Activated CD4-positive, alpha-beta memory T cell treated with anti-CD3 and anti-CD28 coated beads for 36 hours (primary cell): ENCODE data around the gene PAIP1. TPM values are rescaled to one million over a fixed set of nuclear protein-coding genes. Genes with fewer than 3 reads are reported as not detected.
"Not testable (repeated sequence)": the region's sequence is repeated elsewhere in the genome, so short reads cannot be mapped to it uniquely, and the experiment has no call there.

Experiments
- CTCF ChIA-PET: fragments of 350-600 bp; sonication (Branson Sonifier 250); formaldehyde crosslinking; loops from one replicate; lab custom pipeline; 2021; ENCODE audit warnings: antibody characterized with exemption, inconsistent platforms; lab: Charles Lee
- POLR2A ChIA-PET: fragments of 350-600 bp; sonication (Branson Sonifier 250); formaldehyde crosslinking; loops from one replicate; lab custom pipeline; 2021; ENCODE audit warnings: antibody characterized with exemption; lab: Charles Lee
- DNase-seq: peaks from one replicate; pipeline ENCODE4 v3.0.0-alpha.2; 2020
- H3K27ac Mint-ChIP-seq: one replicate; pipeline ENCODE4 v1.8.0; 2021; ENCODE audit warnings: mixed read lengths
- H3K27me3 Mint-ChIP-seq: one replicate; pipeline ENCODE4 v1.8.0; 2021; ENCODE audit warnings: mixed read lengths
- H3K36me3 Mint-ChIP-seq: one replicate; pipeline ENCODE4 v1.8.0; 2021; ENCODE audit warnings: mixed read lengths
- H3K4me1 Mint-ChIP-seq: one replicate; pipeline ENCODE4 v1.8.0; 2021; ENCODE audit warnings: low read depth, mixed read lengths
- H3K4me3 Mint-ChIP-seq: one replicate; pipeline ENCODE4 v1.8.0; 2021; ENCODE audit warnings: mild to moderate bottlenecking, mixed read lengths
- H3K9me3 Mint-ChIP-seq: one replicate; pipeline ENCODE4 v1.8.0; 2021; ENCODE audit warnings: mixed read lengths
- intact Hi-C: fragments of 100-400 bp; cut with micrococcal nuclease; formaldehyde crosslinking; loops from one replicate; pipeline ENCODE4 v1.15.1; 2023
- total RNA-seq, 2 experiments: library from RNA; stranded (reverse); gene quantifications; one replicate each; pipeline ENCODE4 v1.2.3, GENCODE V29; 2021

The PAIP1 gene
- total RNA-seq, 2 experiments from 2014 or later, result 49.2 to 50.5 TPM

DNA sequence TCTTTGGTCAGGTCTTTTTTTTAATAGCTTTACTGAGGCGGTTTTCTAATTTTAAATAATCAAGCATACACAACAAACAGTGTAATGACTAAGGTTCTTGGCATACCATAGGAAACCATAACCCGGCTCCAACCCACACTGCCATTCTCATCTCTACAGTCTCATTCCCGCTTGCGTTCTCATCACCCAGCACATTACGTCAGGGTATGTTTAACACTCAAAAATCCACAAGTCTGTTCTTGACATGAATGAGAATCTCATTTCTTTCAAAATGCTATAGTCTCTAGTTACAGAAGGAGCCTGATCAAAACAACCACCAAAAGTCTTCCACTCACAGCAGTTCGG, 42.4 kb downstream of the PAIP1 start:
- Mint-ChIP-seq H3K27ac (peak overlapping the region; percentile 99), H3K4me1 (peaks cover 26% of the 10 kb centered on the region), H3K9me3 (no peaks in the 10 kb centered on the region), H3K36me3 (peaks cover 2% of the 10 kb centered on the region), H3K27me3 (no peaks in the 10 kb centered on the region), H3K4me3 (peak overlapping the region; percentile 95)
- DNase-seq, result peak; percentile 73
- intact Hi-C loops, result loop anchor here (10.0 kb wide), 1 partner anchor 450 kb away; no protein-coding TSS in a partner anchor
- POLR2A ChIA-PET, result interaction anchor here (0.7 to 2.2 kb wide), 4 partner anchors 30 to 393 kb away, joined by 3 to 43 read pairs (median 10); partner anchors contain the start of genes NNT, TMEM267 and ZNF131
- CTCF ChIA-PET, result interaction anchor here (1.0 to 2.7 kb wide), 2 partner anchors 20 to 30 kb away, joined by 3 to 19 read pairs; partner anchors contain the start of gene TMEM267

- ChIA-PET POLR2A (interaction anchor here (1.6 to 2.2 kb wide), 3 partner anchors 29 to 393 kb away, joined by 7 to 43 read pairs (median 14); partner anchors contain the start of genes NNT, TMEM267 and ZNF131), CTCF (interaction anchor here (2.7 kb wide), 1 partner anchor 29 kb away, joined by 19 read pairs; the partner anchor contains the start of gene TMEM267)
- peaks cover 26% of the 10 kb centered on the region for H3K4me1 Mint-ChIP-seq
- H3K27ac Mint-ChIP-seq, result peak overlapping the region; percentile 99
- DNase-seq, result no peak
- intact Hi-C loops, result loop anchor here (10.0 kb wide), 1 partner anchor 449 kb away; no protein-coding TSS in a partner anchor
- peaks cover 4% of the 10 kb centered on the region for H3K36me3 Mint-ChIP-seq
- peak overlapping the region; percentile 95 for H3K4me3 Mint-ChIP-seq
- no peaks in the 10 kb centered on the region for H3K9me3 Mint-ChIP-seq
- no peaks in the 10 kb centered on the region for H3K27me3 Mint-ChIP-seq
Measured at GRCh38 chr5:43514025-43514424, 42.9 kb downstream of the PAIP1 start.

GRCh38 chr5:43511062-43511461, 45.8 kb downstream of the PAIP1 start:
- H3K27ac Mint-ChIP-seq, H3K4me3 Mint-ChIP-seq, CTCF ChIA-PET, H3K9me3 Mint-ChIP-seq, H3K27me3 Mint-ChIP-seq, DNase-seq, H3K36me3 Mint-ChIP-seq, POLR2A ChIA-PET: not testable (repeated sequence)
- intact Hi-C loops, result loop anchor here (10.0 kb wide), 1 partner anchor 446 kb away; no protein-coding TSS in a partner anchor
- peaks cover 24% of the 10 kb centered on the region for H3K4me1 Mint-ChIP-seq

- Mint-ChIP-seq H3K27ac (no peak overlapping the region), H3K36me3 (peaks cover 21% of the 10 kb centered on the region), H3K4me3 (no peak overlapping the region), H3K4me1 (peaks cover 3% of the 10 kb centered on the region), H3K9me3 (no peaks in the 10 kb centered on the region), H3K27me3 (no peaks in the 10 kb centered on the region)
- intact Hi-C loops, result no loop called here
- ChIA-PET POLR2A (no interaction called here), CTCF (no interaction called here)
- no peak for DNase-seq
Measured at GRCh38 chr5:43498581-43498980, 58.3 kb downstream of the PAIP1 start.

DNA sequence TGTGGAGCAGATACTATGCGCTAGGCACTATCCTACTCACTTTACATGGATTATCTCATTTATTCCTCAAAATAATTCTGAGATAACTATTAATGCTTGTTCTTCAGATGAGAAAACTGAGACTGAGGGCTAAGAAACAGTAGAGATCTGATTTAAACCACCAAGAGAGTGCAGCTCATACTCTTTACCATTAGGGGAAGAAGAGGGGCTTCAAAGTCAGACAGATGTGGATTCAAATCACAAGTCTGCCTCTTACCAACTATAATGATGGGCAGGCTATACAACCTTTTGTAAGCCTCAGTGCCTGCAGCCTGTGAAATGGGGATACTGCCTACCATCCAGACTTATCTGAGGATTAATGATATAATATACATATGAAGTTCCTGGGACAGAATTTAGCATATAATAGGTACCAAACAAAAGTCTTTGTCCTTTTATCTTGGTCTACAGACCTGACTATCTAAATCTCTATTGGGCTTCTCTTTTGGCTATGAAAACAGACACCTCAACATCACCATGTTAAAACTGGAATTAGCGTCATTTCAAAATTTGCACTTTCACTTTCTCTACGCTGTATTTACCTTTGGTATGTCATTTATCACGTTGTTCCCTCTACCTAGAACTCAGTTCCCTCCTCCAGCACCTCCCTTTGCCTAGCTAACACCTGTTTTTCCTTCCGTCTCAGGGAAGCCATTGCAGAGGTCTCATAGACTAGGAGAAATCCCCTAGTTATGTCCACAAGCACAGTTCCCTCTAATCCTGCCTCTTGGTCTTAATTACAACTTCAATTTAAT, 59.4 kb downstream of the PAIP1 start:
- intact Hi-C loops, result no loop called here
- Mint-ChIP-seq H3K36me3 (peaks cover 15% of the 10 kb centered on the region), H3K9me3 (no peaks in the 10 kb centered on the region), H3K27ac (no peak overlapping the region), H3K4me3 (peak overlapping the region; percentile 1), H3K27me3 (no peaks in the 10 kb centered on the region), H3K4me1 (peaks cover 3% of the 10 kb centered on the region)
- POLR2A ChIA-PET, result no interaction called here
- CTCF ChIA-PET, result no interaction called here
- DNase-seq, result no peak

- H3K4me3 Mint-ChIP-seq, result no peak overlapping the region
- no peak for DNase-seq
- peaks cover 3% of the 10 kb centered on the region for H3K4me1 Mint-ChIP-seq
- ChIA-PET CTCF (interaction anchor here (0.7 kb wide), 1 partner anchor 212 kb away, joined by 3 read pairs; no protein-coding TSS in a partner anchor), POLR2A (no interaction called here)
- H3K27me3 Mint-ChIP-seq, result no peaks in the 10 kb centered on the region
- no peak overlapping the region for H3K27ac Mint-ChIP-seq
- H3K36me3 Mint-ChIP-seq, result peaks cover 11% of the 10 kb centered on the region
- H3K9me3 Mint-ChIP-seq, result no peaks in the 10 kb centered on the region
- intact Hi-C loops, result no loop called here
Measured at GRCh38 chr5:43491326-43491725, 65.6 kb downstream of the PAIP1 start.

DNA sequence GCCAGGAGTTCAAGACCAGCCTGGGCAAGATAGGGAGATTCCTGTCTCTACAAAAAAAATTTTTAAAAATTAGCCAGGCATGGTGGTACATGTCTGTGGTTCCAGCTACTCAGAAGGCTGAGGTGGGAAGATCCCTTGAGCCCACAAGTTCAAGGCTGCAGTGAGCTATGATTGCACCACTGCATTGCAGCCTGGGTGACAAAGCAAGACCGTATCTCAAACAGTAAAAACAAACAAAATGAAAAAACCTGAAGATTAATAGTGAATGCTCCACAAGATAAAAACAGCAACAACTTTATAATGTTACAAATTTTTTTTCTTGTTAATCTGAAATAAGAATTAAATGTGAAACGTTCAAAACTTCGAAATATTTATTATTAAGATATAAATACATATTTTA, 70.5 kb downstream of the PAIP1 start:
- DNase-seq, result no peak
- ChIA-PET CTCF (interaction anchor here (0.7 to 3.2 kb wide), 3 partner anchors 42 to 173 kb away, joined by 3 to 22 read pairs (median 4); partner anchors contain the start of gene HMGCS1), POLR2A (interaction anchor here (1.0 to 4.1 kb wide), 4 partner anchors 27 to 117 kb away, joined by 3 to 43 read pairs (median 18); partner anchors contain the start of genes C5orf34 and NNT)
- intact Hi-C loops, result loop anchor here (10.0 kb wide), 2 partner anchors 252 to 492 kb away; no protein-coding TSS in a partner anchor
- H3K4me1 Mint-ChIP-seq, result peaks cover 40% of the 10 kb centered on the region
- no peak overlapping the region for H3K4me3 Mint-ChIP-seq
- peaks cover 23% of the 10 kb centered on the region for H3K36me3 Mint-ChIP-seq
- no peaks in the 10 kb centered on the region for H3K9me3 Mint-ChIP-seq
- peak overlapping the region; percentile 100 for H3K27ac Mint-ChIP-seq
- H3K27me3 Mint-ChIP-seq, result no peaks in the 10 kb centered on the region

DNA sequence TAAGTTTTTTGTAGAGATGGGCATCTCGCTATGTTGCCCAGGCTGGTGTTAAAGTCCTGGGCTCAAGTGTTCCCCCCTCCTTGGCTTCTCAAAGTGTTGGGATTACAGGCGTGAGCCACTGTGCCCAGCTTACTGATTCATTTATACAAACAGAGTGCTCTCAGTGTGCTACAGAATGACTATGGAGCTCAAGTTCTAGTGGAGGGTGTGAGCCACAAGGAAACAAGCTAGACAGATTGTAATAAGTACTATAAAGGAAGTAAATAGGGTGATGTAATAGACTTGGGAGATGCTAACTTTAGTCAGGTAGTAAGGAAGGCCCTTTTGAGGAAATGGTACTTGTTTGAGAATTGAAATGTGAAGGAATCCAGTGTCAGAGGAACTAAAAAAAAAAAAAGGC, 71.5 kb downstream of the PAIP1 start:
- Mint-ChIP-seq H3K27ac (peak overlapping the region; percentile 100), H3K4me3 (peak overlapping the region; percentile 98), H3K9me3 (no peaks in the 10 kb centered on the region), H3K36me3 (peaks cover 23% of the 10 kb centered on the region), H3K27me3 (no peaks in the 10 kb centered on the region), H3K4me1 (peaks cover 43% of the 10 kb centered on the region)
- peak; percentile 47 for DNase-seq
- ChIA-PET POLR2A (interaction anchor here (0.7 to 4.1 kb wide), 8 partner anchors 28 to 1324 kb away, joined by 3 to 43 read pairs (median 6); partner anchors contain the start of genes C5orf34, HMGCS1 and NNT), CTCF (interaction anchor here (1.1 to 3.2 kb wide), 6 partner anchors 29 to 379 kb away, joined by 4 to 22 read pairs (median 11); partner anchors contain the start of genes C5orf34 and HMGCS1)
- intact Hi-C loops, result loop anchor here (1.0 to 10.0 kb wide), 6 partner anchors 48 to 535 kb away; no protein-coding TSS in a partner anchor

DNA sequence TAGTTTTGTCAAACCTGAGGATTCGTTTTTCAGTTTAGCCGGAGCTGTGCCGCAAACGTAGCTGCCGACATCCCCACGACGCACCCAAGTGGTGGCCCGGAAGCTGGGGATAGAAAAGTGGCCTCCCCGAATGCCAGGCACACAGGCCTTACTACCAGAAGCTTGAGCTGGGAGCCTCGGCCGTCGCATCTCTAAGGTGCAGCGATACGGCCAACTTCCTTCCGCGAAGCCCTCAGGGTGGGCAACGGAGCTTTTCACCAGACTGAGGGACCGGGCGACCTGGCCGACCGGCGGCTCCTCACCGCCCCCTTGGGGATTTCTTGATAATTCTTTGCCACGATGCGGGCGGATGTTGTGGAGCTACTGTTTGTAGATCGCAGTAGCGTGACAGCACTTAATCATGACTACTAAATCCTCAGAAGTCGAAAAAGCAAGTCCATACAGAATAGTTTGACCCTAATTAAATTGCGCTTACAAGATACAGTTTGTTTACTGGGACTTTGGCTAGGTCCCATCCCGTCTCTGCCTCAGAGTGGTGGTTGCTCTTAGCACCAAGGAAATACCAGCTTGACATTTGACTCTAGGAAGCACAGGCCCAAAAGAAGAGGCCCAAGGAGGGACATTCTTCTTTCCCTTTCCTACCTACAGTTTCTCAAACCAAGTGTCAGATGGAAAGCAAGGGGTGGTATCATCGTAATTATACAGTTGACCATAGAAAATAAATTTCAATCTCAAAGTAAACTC, 72.6 kb downstream of the PAIP1 start:
- Mint-ChIP-seq H3K27me3 (no peaks in the 10 kb centered on the region), H3K4me3 (peak overlapping the region; percentile 98), H3K36me3 (peaks cover 20% of the 10 kb centered on the region), H3K9me3 (no peaks in the 10 kb centered on the region), H3K27ac (peak overlapping the region; percentile 100), H3K4me1 (peaks cover 49% of the 10 kb centered on the region)
- intact Hi-C loops, result loop anchor here (1.0 to 10.0 kb wide), 9 partner anchors 72 to 533 kb away; no protein-coding TSS in a partner anchor
- ChIA-PET CTCF (interaction anchor here (0.6 to 3.2 kb wide), 33 partner anchors 14 to 575 kb away, joined by 3 to 22 read pairs (median 5); partner anchors contain the start of genes C5orf34, HMGCS1, NIM1K and NNT), POLR2A (interaction anchor here (0.6 to 4.1 kb wide), 22 partner anchors 31 to 1325 kb away, joined by 3 to 43 read pairs (median 6); partner anchors contain the start of genes C5orf34, HMGCS1, NIM1K and NNT)
- peak; percentile 93 for DNase-seq

DNA sequence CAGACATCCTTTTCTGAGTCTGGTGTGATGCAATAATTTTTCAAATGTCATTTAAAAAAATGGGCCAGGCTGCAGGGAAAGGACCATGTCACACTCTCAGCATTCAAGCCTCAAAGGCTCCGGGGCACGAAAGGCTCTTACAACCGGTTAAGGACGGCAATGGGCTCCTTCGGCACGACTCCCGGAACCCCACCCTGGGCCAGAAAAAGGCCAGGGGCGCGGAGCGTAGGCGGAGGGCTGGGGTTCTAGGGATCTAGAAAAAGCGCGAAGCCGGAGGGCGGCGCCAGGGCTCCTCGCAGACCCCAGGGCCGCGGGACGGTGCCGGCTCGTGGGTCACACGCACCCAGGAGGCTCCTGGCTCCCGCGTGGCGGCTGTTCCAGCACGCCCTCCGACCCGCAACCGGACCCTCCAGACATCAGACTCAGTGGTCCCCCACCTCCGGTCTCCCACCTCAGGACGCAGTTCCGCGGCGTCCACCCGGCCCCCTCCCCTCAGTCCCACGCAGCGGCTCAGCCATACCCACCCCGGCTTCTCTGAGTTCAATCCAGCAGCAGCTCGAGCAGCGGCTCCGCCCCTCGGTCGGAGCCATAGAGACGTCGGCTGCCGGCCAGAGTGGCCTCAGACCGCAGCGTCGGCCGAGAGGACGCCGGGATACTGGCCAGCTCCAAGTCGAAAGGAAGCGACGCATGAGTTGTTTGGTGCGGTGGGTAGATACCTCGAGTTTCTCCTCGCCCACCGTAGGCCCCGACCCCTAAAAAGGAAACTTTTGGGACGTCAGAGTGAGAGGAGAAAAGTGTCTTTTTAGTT, 73.4 kb downstream of the PAIP1 start, which contains the start of gene TMEM267:
TSS of gene TMEM267 (minus strand) at position 568 of the 808 bp plus-strand sequence. CDS start 29,896 bp downstream, outside the sequence.
- no peaks in the 10 kb centered on the region for H3K27me3 Mint-ChIP-seq
- ChIA-PET POLR2A (interaction anchor here (0.6 to 4.1 kb wide), 21 partner anchors 31 to 1326 kb away, joined by 3 to 43 read pairs (median 6); partner anchors contain the start of genes C5orf34, HMGCS1, NNT and ZNF131), CTCF (interaction anchor here (0.7 to 3.2 kb wide), 30 partner anchors 14 to 575 kb away, joined by 3 to 22 read pairs (median 6); partner anchors contain the start of genes C5orf34, HMGCS1, NIM1K and NNT)
- no peaks in the 10 kb centered on the region for H3K9me3 Mint-ChIP-seq
- H3K4me1 Mint-ChIP-seq, result peaks cover 49% of the 10 kb centered on the region
- intact Hi-C loops, result loop anchor here (1.0 to 10.0 kb wide), 14 partner anchors 32 to 1325 kb away; partner anchors contain the start of genes C5orf34, HMGCS1 and MRPS30
- peaks cover 19% of the 10 kb centered on the region for H3K36me3 Mint-ChIP-seq
- peak within 1 kb of the TSS; percentile 98 for H3K4me3 Mint-ChIP-seq
- DNase-seq, result peak; percentile 92
- peak within 1 kb of the TSS; percentile 100 for H3K27ac Mint-ChIP-seq
